Astrocyte (in vitro differentiated cells and primary cell): ENCODE measurements around the gene FEZ2.

Experiments
- CTCF ChIP-seq: IDR thresholded peaks from 2 replicates; pipeline ENCODE4 v1.5.1; 2011; ENCODE audit warnings: low read depth, mild to moderate bottlenecking, inconsistent platforms, low read length, moderate library complexity; ENCODE audit not compliant: insufficient read depth
- EZH2 ChIP-seq: IDR thresholded peaks from 2 replicates; pipeline ENCODE4 v1.6.1; 2012; ENCODE audit warnings: mild to moderate bottlenecking, low read length, inconsistent platforms; ENCODE audit not compliant: insufficient read depth

- TF ChIP-seq CTCF = no peak
- no peak for TF ChIP-seq EZH2
Measured at GRCh38 chr2:36606925-36607324, 9.0 kb upstream of the FEZ2 start.
